Measurements from ENCODE around the gene CENPN. TPM values are rescaled to one million over a fixed set of nuclear protein-coding genes. Genes with fewer than 3 reads are reported as not detected.

Gene CENPN
- total and polyA plus RNA-seq, 10 of the 15 experiments (the other 5 are each of a cell fraction or from before 2014, with no cell fraction given) = 39.8 to 143 (median 66.8) TPM

DNA sequence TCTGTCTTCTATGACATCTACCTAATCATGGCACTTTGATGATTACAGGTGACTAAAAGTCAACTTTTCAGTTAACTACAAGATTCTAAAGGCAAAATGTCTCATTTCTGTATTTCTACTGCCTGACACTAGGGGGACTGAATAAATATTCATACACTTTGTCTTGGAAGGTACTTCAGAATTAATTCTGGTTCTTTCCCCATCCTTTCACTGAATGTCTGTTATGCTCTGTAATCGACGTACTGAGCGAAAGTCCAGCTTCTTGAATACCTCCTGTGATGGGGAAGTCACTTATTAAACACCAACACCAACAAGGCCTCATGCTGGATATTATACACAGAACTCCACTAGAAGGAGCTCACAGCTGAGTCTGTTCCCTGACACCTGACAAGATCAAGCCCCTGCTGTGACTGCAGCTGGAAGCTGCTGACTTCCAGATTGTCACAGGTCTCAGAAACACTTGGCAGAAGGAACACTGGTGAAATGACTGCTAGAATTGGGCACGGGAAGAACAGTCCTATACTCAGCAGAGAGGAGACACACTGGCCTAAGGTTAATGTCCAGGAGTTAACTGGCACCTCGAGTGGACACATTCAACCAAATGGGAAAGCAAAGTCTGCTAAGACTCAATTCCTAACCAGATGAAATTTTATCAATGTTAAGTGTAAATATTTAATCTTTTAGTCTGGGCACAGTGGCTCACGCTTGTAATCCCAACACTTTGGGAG, 32.2 kb upstream of the CENPN start:
- peak; percentile 49 for ATAC-seq
- no peak overlapping the region for H3K9ac ChIP-seq (ENCODE audit: control insufficient read depth, insufficient read depth, low read length)
- FAIRE-seq = no peak

More for the DNA sequence above, 32.2 kb upstream of the CENPN start:
- no peaks in the 10 kb centered on the region for H3K9me3 ChIP-seq (replicated peaks; ENCODE audit: control insufficient read depth, insufficient read depth, low read length)
- no peak overlapping the region for H3K4me3 ChIP-seq
- in situ Hi-C loops (cut with MboI) (no loop called here), intact Hi-C loops (cut with micrococcal nuclease; ENCODE audit: unreplicated experiment) (no loop called here)
- ChIA-PET SMC1A (ENCODE audit: uncharacterized antibody, unreplicated experiment) (interaction anchor here (1.0 to 1.5 kb wide), 4 partner anchors 11 to 30 kb away, joined by 3 to 5 read pairs (median 4); no protein-coding TSS in a partner anchor), RAD21 (ENCODE audit: unreplicated experiment) (interaction anchor here (1.2 to 1.5 kb wide), 2 partner anchors 23 to 29 kb away, joined by 3 to 6 read pairs; no protein-coding TSS in a partner anchor), POLR2A (interaction anchor here (0.7 kb wide), 1 partner anchor 11 kb away, joined by 7 read pairs; no protein-coding TSS in a partner anchor), CTCF (interaction anchor here (0.9 to 2.4 kb wide), 8 partner anchors 13 to 102 kb away, joined by 3 to 11 read pairs (median 6); no protein-coding TSS in a partner anchor)
- BruUV-seq (replicated peaks) = no TSS peak
- 0 out of 2 replicates have a peak, but pooled peaks have one; percentile 5 for TF ChIP-seq RAD21 (IDR thresholded peaks at IDR 0.05; ENCODE audit: insufficient read depth, low read depth, low read length)
- TF ChIP-seq MTA2 (IDR thresholded peaks at IDR 0.05; ENCODE audit: low read depth) = no peak
- TF ChIP-seq, protein P1, sequence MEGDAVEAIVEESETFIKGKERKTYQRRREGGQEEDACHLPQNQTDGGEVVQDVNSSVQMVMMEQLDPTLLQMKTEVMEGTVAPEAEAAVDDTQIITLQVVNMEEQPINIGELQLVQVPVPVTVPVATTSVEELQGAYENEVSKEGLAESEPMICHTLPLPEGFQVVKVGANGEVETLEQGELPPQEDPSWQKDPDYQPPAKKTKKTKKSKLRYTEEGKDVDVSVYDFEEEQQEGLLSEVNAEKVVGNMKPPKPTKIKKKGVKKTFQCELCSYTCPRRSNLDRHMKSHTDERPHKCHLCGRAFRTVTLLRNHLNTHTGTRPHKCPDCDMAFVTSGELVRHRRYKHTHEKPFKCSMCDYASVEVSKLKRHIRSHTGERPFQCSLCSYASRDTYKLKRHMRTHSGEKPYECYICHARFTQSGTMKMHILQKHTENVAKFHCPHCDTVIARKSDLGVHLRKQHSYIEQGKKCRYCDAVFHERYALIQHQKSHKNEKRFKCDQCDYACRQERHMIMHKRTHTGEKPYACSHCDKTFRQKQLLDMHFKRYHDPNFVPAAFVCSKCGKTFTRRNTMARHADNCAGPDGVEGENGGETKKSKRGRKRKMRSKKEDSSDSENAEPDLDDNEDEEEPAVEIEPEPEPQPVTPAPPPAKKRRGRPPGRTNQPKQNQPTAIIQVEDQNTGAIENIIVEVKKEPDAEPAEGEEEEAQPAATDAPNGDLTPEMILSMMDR (IDR thresholded peaks at IDR 0.05 in 2 of 3, conservative IDR thresholded peaks at IDR 0.05 in 1 of 3; ENCODE audit: control insufficient read depth in 2 of 3, extremely low read depth in 1 of 3, insufficient read depth in 1 of 3, low read depth in 3 of 3, low read length in 3 of 3) = peak; percentile 23 to 36 (median 26); a peak in 5 of 6 replicates
- H3K36me3 ChIP-seq (ENCODE audit: control insufficient read depth in 2 of 2, insufficient read depth in 2 of 2, low read length in 1 of 2) = peaks cover 3 to 13% of the 10 kb centered on the region in 2 experiments; a peak in 3 of 4 replicates
- no peaks in the 10 kb centered on the region for H3K27me3 ChIP-seq (replicated peaks in 1 of 2; ENCODE audit: control insufficient read depth in 2 of 2, insufficient read depth in 2 of 2, low read length in 1 of 2)
- H3K4me1 ChIP-seq (ENCODE audit: control insufficient read depth, insufficient read depth, low read length) = 0 out of 2 replicates have a peak, but pooled peaks cover 3% of the 10 kb centered on the region
- H4K20me1 ChIP-seq (ENCODE audit: control insufficient read depth, insufficient read depth) = no peaks in the 10 kb centered on the region
- no peak overlapping the region for H3K27ac ChIP-seq (ENCODE audit: control insufficient read depth, insufficient read depth)
- no peaks in the 10 kb centered on the region for H3K79me2 ChIP-seq (ENCODE audit: control insufficient read depth, insufficient read depth, low read length)
- no peak overlapping the region for H2AFZ ChIP-seq (ENCODE audit: control insufficient read depth, low read depth, low read length)
- 96% methylated on average over 6 of the region's 6 CpGs for WGBS (ENCODE audit: insufficient coverage, insufficient replicate concordance, low lambda C conversion rate, missing lambda C conversion rate)
- no peak for DNase-seq (ENCODE audit: low read depth, low spot score)
- H3K4me2 ChIP-seq (ENCODE audit: control insufficient read depth, insufficient read depth) = no peak overlapping the region

Data from GM12878 (cell line).